ENCODE measurements around the gene SEMA5A.

The SEMA5A gene

GRCh38 chr5:9140711-9141110 lies 405.2 kb downstream of the SEMA5A start:
- Histone ChIP-seq H3K9me3 (ENCODE audit: control insufficient read depth in 5 of 5, low read length in 5 of 5) (peaks cover 0 to 10% (median 5%) of the 10 kb centered on the region in 5 donors), H3K4me1 (ENCODE audit: control insufficient read depth in 5 of 5, insufficient read depth in 5 of 5, low read length in 5 of 5) (no peaks in the 10 kb centered on the region), H3K27ac (ENCODE audit: low read depth, low read length) (no peak overlapping the region), H3K4me3 (ENCODE audit: low read depth in 1 of 5, low read length in 5 of 5) (no peak overlapping the region), H3K36me3 (ENCODE audit: control insufficient read depth in 5 of 5, insufficient read depth in 5 of 5, low read length in 5 of 5) (no peaks in the 10 kb centered on the region), H3K27me3 (ENCODE audit: control insufficient read depth in 5 of 5, insufficient read depth in 4 of 5, low read length in 5 of 5) (no peaks in the 10 kb centered on the region), H3K9ac (ENCODE audit: low read length in 5 of 5) (no peak overlapping the region)

- Histone ChIP-seq H3K9ac (ENCODE audit: low read length in 5 of 5) (no peak overlapping the region), H3K27ac (ENCODE audit: low read depth, low read length) (no peak overlapping the region), H3K9me3 (ENCODE audit: control insufficient read depth in 5 of 5, low read length in 5 of 5) (peaks cover 0 to 9% (median 5%) of the 10 kb centered on the region in 5 donors), H3K27me3 (ENCODE audit: control insufficient read depth in 5 of 5, insufficient read depth in 4 of 5, low read length in 5 of 5) (no peaks in the 10 kb centered on the region), H3K4me1 (ENCODE audit: control insufficient read depth in 5 of 5, insufficient read depth in 5 of 5, low read length in 5 of 5) (no peaks in the 10 kb centered on the region), H3K36me3 (ENCODE audit: control insufficient read depth in 5 of 5, insufficient read depth in 5 of 5, low read length in 5 of 5) (no peaks in the 10 kb centered on the region), H3K4me3 (ENCODE audit: low read depth in 1 of 5, low read length in 5 of 5) (no peak overlapping the region)
Observed at GRCh38 chr5:9140202-9140601, 405.7 kb downstream of the SEMA5A start.

GRCh38 chr5:9139344-9139743 lies 406.5 kb downstream of the SEMA5A start:
- Histone ChIP-seq H3K9me3 (ENCODE audit: control insufficient read depth in 5 of 5, low read length in 5 of 5) (peaks cover 0 to under 1% (median under 1%) of the 10 kb centered on the region in 5 donors), H3K4me3 (ENCODE audit: low read depth in 1 of 5, low read length in 5 of 5) (no peak overlapping the region), H3K9ac (ENCODE audit: low read length in 5 of 5) (no peak overlapping the region), H3K27me3 (ENCODE audit: control insufficient read depth in 5 of 5, insufficient read depth in 4 of 5, low read length in 5 of 5) (no peaks in the 10 kb centered on the region), H3K36me3 (ENCODE audit: control insufficient read depth in 5 of 5, insufficient read depth in 5 of 5, low read length in 5 of 5) (no peaks in the 10 kb centered on the region), H3K27ac (ENCODE audit: low read depth, low read length) (no peak overlapping the region), H3K4me1 (ENCODE audit: control insufficient read depth in 5 of 5, insufficient read depth in 5 of 5, low read length in 5 of 5) (no peaks in the 10 kb centered on the region)

- Histone ChIP-seq H3K9ac (ENCODE audit: low read length in 5 of 5) (no peak overlapping the region), H3K4me1 (ENCODE audit: control insufficient read depth in 5 of 5, insufficient read depth in 5 of 5, low read length in 5 of 5) (no peaks in the 10 kb centered on the region), H3K9me3 (ENCODE audit: control insufficient read depth in 5 of 5, low read length in 5 of 5) (peaks cover 0 to 3% (median 0%) of the 10 kb centered on the region in 5 donors), H3K4me3 (ENCODE audit: low read depth in 1 of 5, low read length in 5 of 5) (no peak overlapping the region), H3K27me3 (ENCODE audit: control insufficient read depth in 5 of 5, insufficient read depth in 4 of 5, low read length in 5 of 5) (no peaks in the 10 kb centered on the region), H3K36me3 (ENCODE audit: control insufficient read depth in 5 of 5, insufficient read depth in 5 of 5, low read length in 5 of 5) (no peaks in the 10 kb centered on the region), H3K27ac (ENCODE audit: low read depth, low read length) (no peak overlapping the region)
Observed at GRCh38 chr5:9128136-9128535, 417.7 kb downstream of the SEMA5A start.

GRCh38 chr5:9126490-9126889 lies 419.4 kb downstream of the SEMA5A start:
- H3K4me1 ChIP-seq (ENCODE audit: control insufficient read depth in 5 of 5, insufficient read depth in 5 of 5, low read length in 5 of 5): no peaks in the 10 kb centered on the region
- H3K27ac ChIP-seq (ENCODE audit: low read depth, low read length): no peak overlapping the region
- H3K9me3 ChIP-seq (ENCODE audit: control insufficient read depth in 5 of 5, low read length in 5 of 5): peaks cover 0 to 3% (median 0%) of the 10 kb centered on the region in 5 donors
- no peak overlapping the region for H3K9ac ChIP-seq (ENCODE audit: low read length in 5 of 5)
- no peaks in the 10 kb centered on the region for H3K36me3 ChIP-seq (ENCODE audit: control insufficient read depth in 5 of 5, insufficient read depth in 5 of 5, low read length in 5 of 5)
- no peak overlapping the region for H3K4me3 ChIP-seq (ENCODE audit: low read depth in 1 of 5, low read length in 5 of 5)
- no peaks in the 10 kb centered on the region for H3K27me3 ChIP-seq (ENCODE audit: control insufficient read depth in 5 of 5, insufficient read depth in 4 of 5, low read length in 5 of 5)

GRCh38 chr5:9125852-9126251 lies 420.0 kb downstream of the SEMA5A start:
- Histone ChIP-seq H3K27ac (ENCODE audit: low read depth, low read length) (no peak overlapping the region), H3K4me1 (ENCODE audit: control insufficient read depth in 5 of 5, insufficient read depth in 5 of 5, low read length in 5 of 5) (no peaks in the 10 kb centered on the region), H3K9me3 (ENCODE audit: control insufficient read depth in 5 of 5, low read length in 5 of 5) (peaks cover 0 to 3% (median 0%) of the 10 kb centered on the region in 5 donors), H3K27me3 (ENCODE audit: control insufficient read depth in 5 of 5, insufficient read depth in 4 of 5, low read length in 5 of 5) (no peaks in the 10 kb centered on the region), H3K36me3 (ENCODE audit: control insufficient read depth in 5 of 5, insufficient read depth in 5 of 5, low read length in 5 of 5) (no peaks in the 10 kb centered on the region), H3K4me3 (ENCODE audit: low read depth in 1 of 5, low read length in 5 of 5) (no peak overlapping the region), H3K9ac (ENCODE audit: low read length in 5 of 5) (no peak overlapping the region)

- H3K36me3 ChIP-seq (ENCODE audit: control insufficient read depth in 5 of 5, insufficient read depth in 5 of 5, low read length in 5 of 5): no peaks in the 10 kb centered on the region
- H3K9ac ChIP-seq (ENCODE audit: low read length in 5 of 5): no peak overlapping the region
- no peaks in the 10 kb centered on the region for H3K4me1 ChIP-seq (ENCODE audit: control insufficient read depth in 5 of 5, insufficient read depth in 5 of 5, low read length in 5 of 5)
- H3K4me3 ChIP-seq (ENCODE audit: low read depth in 1 of 5, low read length in 5 of 5): no peak overlapping the region
- H3K27me3 ChIP-seq (ENCODE audit: control insufficient read depth in 5 of 5, insufficient read depth in 4 of 5, low read length in 5 of 5): no peaks in the 10 kb centered on the region
- H3K9me3 ChIP-seq (ENCODE audit: control insufficient read depth in 5 of 5, low read length in 5 of 5): peaks cover 0 to 3% (median 0%) of the 10 kb centered on the region in 5 donors
- no peak overlapping the region for H3K27ac ChIP-seq (ENCODE audit: low read depth, low read length)
Observed at GRCh38 chr5:9124838-9125237, 421.0 kb downstream of the SEMA5A start.

GRCh38 chr5:9124071-9124470 lies 421.8 kb downstream of the SEMA5A start:
- Histone ChIP-seq H3K27ac (ENCODE audit: low read depth, low read length) (no peak overlapping the region), H3K4me3 (ENCODE audit: low read depth in 1 of 5, low read length in 5 of 5) (no peak overlapping the region), H3K4me1 (ENCODE audit: control insufficient read depth in 5 of 5, insufficient read depth in 5 of 5, low read length in 5 of 5) (no peaks in the 10 kb centered on the region), H3K9me3 (ENCODE audit: control insufficient read depth in 5 of 5, low read length in 5 of 5) (peaks cover 0 to 3% (median 0%) of the 10 kb centered on the region in 5 donors), H3K27me3 (ENCODE audit: control insufficient read depth in 5 of 5, insufficient read depth in 4 of 5, low read length in 5 of 5) (no peaks in the 10 kb centered on the region), H3K9ac (ENCODE audit: low read length in 5 of 5) (no peak overlapping the region), H3K36me3 (ENCODE audit: control insufficient read depth in 5 of 5, insufficient read depth in 5 of 5, low read length in 5 of 5) (no peaks in the 10 kb centered on the region)

- Histone ChIP-seq H3K27me3 (ENCODE audit: control insufficient read depth in 5 of 5, insufficient read depth in 4 of 5, low read length in 5 of 5) (no peaks in the 10 kb centered on the region), H3K4me1 (ENCODE audit: control insufficient read depth in 5 of 5, insufficient read depth in 5 of 5, low read length in 5 of 5) (no peaks in the 10 kb centered on the region), H3K36me3 (ENCODE audit: control insufficient read depth in 5 of 5, insufficient read depth in 5 of 5, low read length in 5 of 5) (no peaks in the 10 kb centered on the region), H3K27ac (ENCODE audit: low read depth, low read length) (no peak overlapping the region), H3K4me3 (ENCODE audit: low read depth in 1 of 5, low read length in 5 of 5) (no peak overlapping the region), H3K9ac (ENCODE audit: low read length in 5 of 5) (no peak overlapping the region), H3K9me3 (ENCODE audit: control insufficient read depth in 5 of 5, low read length in 5 of 5) (peaks cover 0 to 3% (median 0%) of the 10 kb centered on the region in 5 donors)
Observed at GRCh38 chr5:9122528-9122927, 423.3 kb downstream of the SEMA5A start.

GRCh38 chr5:9121597-9121996 lies 424.3 kb downstream of the SEMA5A start:
- no peaks in the 10 kb centered on the region for H3K27me3 ChIP-seq (ENCODE audit: control insufficient read depth in 5 of 5, insufficient read depth in 4 of 5, low read length in 5 of 5)
- no peak overlapping the region for H3K9ac ChIP-seq (ENCODE audit: low read length in 5 of 5)
- H3K36me3 ChIP-seq (ENCODE audit: control insufficient read depth in 5 of 5, insufficient read depth in 5 of 5, low read length in 5 of 5): no peaks in the 10 kb centered on the region
- H3K9me3 ChIP-seq (ENCODE audit: control insufficient read depth in 5 of 5, low read length in 5 of 5): peaks cover 0 to 3% (median 0%) of the 10 kb centered on the region in 5 donors
- H3K27ac ChIP-seq (ENCODE audit: low read depth, low read length): no peak overlapping the region
- no peak overlapping the region for H3K4me3 ChIP-seq (ENCODE audit: low read depth in 1 of 5, low read length in 5 of 5)
- no peaks in the 10 kb centered on the region for H3K4me1 ChIP-seq (ENCODE audit: control insufficient read depth in 5 of 5, insufficient read depth in 5 of 5, low read length in 5 of 5)

GRCh38 chr5:9118852-9119251 lies 427.0 kb downstream of the SEMA5A start:
- no peak overlapping the region for H3K4me3 ChIP-seq (ENCODE audit: low read depth in 1 of 5, low read length in 5 of 5)
- H3K9ac ChIP-seq (ENCODE audit: low read length in 5 of 5): no peak overlapping the region
- peaks cover 0 to 13% (median 0%) of the 10 kb centered on the region in 5 donors for H3K9me3 ChIP-seq (ENCODE audit: control insufficient read depth in 5 of 5, low read length in 5 of 5)
- no peaks in the 10 kb centered on the region for H3K27me3 ChIP-seq (ENCODE audit: control insufficient read depth in 5 of 5, insufficient read depth in 4 of 5, low read length in 5 of 5)
- no peaks in the 10 kb centered on the region for H3K36me3 ChIP-seq (ENCODE audit: control insufficient read depth in 5 of 5, insufficient read depth in 5 of 5, low read length in 5 of 5)
- no peaks in the 10 kb centered on the region for H3K4me1 ChIP-seq (ENCODE audit: control insufficient read depth in 5 of 5, insufficient read depth in 5 of 5, low read length in 5 of 5)
- no peak overlapping the region for H3K27ac ChIP-seq (ENCODE audit: low read depth, low read length)
